Measurements from ENCODE around the gene SORCS2.

SORCS2 gene

DNA sequence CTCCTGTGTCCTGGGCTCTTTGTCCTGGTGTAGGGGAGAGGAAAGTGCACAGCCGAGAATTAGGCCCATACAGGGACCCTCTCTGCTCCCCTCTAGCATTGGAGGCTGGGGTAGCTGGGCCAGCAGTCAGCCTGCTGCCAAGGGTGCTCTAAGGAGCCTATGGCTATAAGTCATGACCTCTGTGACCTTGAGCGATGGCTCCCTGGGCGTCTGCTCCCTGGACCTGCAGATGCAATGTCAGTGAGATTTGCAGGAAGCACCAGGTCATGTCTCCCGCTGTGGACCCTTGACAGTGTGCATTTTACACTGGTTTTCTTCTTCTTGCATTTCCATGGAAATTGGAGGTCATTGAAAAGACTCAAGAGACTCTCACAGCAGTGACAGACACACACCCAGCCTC is 476.5 kb downstream of the SORCS2 start:
- no peak for DNase-seq (ENCODE audit: low spot score)

DNA sequence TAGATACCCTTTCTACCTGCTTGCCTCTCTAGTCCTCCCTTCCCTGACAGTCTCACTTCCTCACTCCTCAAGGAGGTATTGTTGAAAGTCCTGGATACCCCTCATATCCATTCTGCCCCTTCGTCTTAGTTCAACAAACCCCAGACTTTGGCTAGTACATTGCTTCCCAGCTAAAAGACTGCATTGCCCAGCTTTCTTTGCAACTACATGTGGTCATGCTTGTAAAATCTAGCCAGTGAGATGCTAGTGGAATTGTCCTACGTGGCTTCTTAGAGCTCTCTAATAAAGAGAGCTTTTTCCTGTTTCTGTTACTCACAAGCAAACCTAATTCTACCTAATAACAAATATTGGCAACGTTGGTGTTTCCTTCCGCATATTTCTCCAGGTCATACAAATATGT is 480.3 kb downstream of the SORCS2 start:
- DNase-seq (ENCODE audit: low spot score): no peak

DNA sequence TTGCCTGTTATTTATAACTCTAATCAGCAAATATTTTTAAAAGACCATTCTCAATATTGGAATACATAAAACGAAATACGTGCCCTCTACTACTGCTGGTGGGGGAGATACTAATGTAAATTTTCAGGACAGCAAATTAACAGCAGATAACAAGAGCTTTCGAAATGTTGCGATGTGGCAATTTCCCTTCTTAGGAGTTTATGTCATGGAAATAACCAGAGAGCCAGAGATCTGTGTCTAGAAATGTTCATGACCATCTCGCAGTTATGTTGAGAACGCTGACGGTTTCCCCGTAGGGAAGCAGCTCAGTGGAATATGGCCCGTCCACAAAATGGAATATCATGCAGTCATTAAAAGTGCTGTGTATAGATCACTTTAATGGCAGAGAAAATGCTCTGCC is 480.8 kb downstream of the SORCS2 start:
- DNase-seq (ENCODE audit: low spot score): no peak

DNA sequence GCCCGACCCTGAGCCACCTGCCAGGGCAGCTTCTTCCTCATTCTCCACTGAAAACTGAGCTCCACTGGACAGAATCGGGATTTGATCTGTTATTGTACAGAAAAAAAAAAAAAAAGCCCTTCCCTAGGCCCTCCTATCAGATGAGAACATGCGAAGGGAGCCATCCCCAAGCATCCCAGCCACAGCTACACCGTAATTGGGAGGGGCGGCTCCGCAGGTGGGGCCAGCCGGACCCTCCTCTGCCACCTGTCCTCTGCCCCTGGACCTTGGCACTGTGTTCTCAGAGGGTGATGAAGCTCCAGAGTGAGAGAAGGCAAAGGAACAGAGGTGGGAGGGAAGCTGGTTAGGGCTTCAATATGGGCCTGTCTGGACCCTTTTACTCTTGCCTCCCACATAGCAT is 482.4 kb downstream of the SORCS2 start:
- no peak for DNase-seq (ENCODE audit: low spot score)

- DNase-seq (ENCODE audit: low spot score): no peak
These were observed 482.8 kb downstream of the SORCS2 start for GRCh38 chr4:7675136-7675535.

- no peak for DNase-seq (ENCODE audit: low spot score)
These were observed 483.4 kb downstream of the SORCS2 start for GRCh38 chr4:7675612-7676320.

GRCh38 chr4:7676398-7676922 is 484.1 kb downstream of the SORCS2 start:
- no peak for DNase-seq (ENCODE audit: low spot score)

- no peak for DNase-seq (ENCODE audit: low spot score)
These were observed 484.7 kb downstream of the SORCS2 start for GRCh38 chr4:7677086-7677485.

DNA sequence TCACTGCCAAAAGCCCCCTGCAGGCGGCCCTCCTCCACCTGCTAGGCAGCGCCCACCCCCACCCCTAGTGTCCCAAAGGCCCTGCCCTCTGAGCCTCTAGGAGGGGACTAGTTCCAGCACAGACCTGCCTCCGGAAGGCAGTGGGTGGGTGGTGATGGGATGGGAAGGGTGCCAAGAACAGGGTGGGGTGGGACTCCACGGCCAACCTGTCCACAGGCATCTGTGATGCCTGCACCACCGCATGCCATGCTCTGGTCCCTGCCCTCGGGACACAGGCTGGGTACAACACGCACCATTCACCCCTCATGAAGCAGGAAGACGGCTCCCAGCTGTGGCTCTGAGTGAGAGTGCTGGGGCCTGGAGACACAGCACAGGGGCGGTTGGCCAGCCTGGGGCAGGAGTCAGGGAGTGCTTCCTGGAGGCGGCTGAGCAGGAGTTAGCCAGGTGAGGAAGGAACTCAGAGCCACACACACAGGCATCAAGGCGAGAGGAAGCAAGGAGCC is 485.5 kb downstream of the SORCS2 start:
- DNase-seq (ENCODE audit: low spot score): no peak

DNA sequence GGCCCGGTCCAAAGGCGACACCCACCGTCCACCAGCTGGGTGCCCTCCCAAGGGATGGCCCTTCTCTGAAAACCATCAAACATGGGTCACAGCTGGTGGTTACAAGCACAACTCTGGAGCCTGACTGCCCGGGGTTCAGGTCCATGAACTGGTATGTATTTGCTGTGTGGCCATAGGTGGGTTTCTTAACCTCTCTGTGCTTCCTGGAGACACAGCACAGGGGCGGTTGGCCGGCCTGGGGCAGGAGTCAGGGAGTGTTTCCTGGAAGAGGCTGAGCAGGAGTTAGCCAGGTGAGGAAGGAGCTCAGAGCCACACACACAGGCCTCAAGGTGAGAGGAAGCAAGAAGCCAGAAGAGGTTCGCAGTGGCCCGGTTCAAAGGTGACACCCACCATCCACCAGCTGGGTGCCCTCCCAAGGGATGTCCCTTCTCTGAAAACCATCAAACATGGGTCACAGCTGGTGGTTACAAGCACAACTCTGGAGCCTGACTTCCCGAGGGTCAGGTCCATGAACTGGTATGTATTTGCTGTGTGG is 486.0 kb downstream of the SORCS2 start:
- no peak for DNase-seq (ENCODE audit: low spot score)

- DNase-seq (ENCODE audit: low spot score): no peak
These were observed 487.2 kb downstream of the SORCS2 start for GRCh38 chr4:7679406-7680040.

DNA sequence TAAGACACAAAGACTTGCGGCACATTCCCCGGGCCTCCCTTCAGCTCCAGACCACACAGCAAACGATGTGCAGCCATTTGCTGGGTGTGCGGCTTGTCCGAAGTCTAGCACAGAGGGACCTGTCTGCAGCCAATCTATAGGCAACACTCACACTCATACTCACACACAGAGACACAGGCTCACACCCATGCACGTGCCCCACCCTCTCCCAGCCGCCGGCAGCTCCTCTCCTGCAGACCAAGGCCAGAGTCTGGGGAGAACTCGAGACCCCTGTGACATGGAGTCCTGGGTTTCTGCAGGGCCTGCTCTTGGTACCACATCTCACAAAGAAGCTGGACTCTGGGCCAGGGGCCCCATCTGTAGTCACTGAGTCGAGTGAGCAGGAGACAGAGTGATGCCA is 487.8 kb downstream of the SORCS2 start:
- DNase-seq (ENCODE audit: low spot score): no peak

- no peak for DNase-seq (ENCODE audit: low spot score)
These were observed 488.4 kb downstream of the SORCS2 start for GRCh38 chr4:7680731-7681130.

DNA sequence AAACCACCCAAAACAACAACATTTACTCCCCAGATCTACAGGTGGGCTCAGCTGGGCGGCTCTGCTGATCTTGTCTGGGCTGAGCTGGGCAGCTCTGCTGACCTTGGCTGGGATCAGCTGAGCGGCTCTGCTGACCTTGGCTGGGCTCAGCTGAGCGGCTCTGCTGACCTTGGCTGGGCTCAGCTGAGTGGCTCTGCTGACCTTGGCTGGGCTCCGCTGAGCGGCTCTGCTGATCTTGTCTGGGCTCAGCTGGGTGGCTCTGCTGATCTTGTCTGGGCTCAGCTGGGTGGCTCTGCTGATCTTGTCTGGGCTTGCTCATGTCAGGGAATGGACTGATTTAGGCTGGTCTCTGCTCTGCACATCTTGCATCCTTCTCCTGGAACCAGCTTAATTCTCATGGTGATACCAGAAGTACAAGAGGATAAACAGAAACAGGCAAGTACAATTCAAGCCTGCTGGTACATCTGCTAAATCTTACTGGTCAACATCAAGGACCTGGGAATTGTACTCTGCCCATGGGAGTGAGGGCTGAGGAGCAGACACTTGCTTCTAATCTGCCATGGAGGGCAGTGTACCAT is 490.9 kb downstream of the SORCS2 start:
- DNase-seq (ENCODE audit: low spot score): no peak

GRCh38 chr4:7684294-7684693 is 492.0 kb downstream of the SORCS2 start:
- no peak for DNase-seq (ENCODE audit: low spot score)

GRCh38 chr4:7686070-7686870 is 493.9 kb downstream of the SORCS2 start:
- no peak for DNase-seq (ENCODE audit: low spot score)

DNA sequence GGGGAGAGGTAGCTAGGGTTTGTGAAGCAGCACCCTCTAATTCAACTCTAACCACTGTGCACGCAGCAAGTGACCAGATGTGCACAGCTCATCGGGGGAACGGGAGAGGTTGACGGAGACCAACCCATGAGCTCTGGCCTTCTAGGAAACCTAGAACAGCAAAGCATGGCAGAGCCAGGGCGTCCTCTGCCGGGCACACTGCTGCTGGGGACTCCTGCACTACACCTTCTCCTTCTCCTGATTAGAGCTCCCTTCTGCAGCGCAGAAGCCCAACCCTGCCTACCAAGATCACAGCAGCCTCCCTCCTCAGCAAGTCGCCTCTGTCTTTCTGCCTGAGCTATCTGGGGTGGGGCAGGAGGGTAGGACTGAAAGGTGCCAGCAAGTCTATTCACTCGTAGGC is 494.7 kb downstream of the SORCS2 start:
- no peak for DNase-seq (ENCODE audit: low spot score)

GRCh38 chr4:7687796-7688195 is 495.5 kb downstream of the SORCS2 start:
- no peak for DNase-seq (ENCODE audit: low spot score)

DNA sequence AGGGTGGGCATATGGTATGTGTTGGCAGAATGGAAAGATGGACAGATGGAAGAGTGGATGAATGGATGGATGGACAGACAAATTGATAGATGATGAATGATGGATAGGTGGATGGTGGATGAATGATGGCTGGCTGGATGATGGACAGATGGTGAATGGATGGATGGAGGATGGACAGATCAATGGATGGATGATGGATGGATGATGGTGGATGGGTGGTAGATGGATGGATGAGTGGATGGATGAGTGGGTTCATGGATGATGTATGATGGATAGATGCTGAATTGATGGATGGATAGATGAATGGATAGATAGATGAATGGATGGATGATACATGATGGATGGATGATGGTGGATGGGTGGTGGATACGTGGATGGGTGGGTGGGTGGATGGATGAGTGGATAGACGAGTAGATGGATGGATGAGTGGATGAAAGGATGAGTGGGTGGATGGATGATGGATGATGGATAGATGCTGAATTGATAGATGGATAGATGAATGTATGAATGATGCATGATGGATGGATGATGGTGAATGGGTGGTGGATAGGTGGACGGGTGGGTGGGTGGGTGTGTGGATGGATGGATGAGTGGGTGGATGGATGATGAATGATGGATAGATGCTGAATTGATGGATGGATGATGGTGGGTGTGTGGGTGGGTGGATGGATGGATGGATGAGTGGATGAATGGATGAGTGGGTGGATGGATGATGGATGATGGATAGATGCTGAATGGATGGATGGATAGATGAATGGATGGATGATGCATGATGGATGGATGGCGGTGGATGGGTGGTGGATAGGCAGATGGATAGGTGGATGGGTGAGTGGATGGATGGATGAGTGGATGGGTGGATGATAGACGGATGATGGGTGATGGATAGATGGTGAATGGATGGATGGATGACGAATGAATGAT is 497.7 kb downstream of the SORCS2 start:
- DNase-seq (ENCODE audit: low spot score): no peak

GRCh38 chr4:7691061-7691460 is 498.7 kb downstream of the SORCS2 start:
- no peak for DNase-seq (ENCODE audit: low spot score)

DNA sequence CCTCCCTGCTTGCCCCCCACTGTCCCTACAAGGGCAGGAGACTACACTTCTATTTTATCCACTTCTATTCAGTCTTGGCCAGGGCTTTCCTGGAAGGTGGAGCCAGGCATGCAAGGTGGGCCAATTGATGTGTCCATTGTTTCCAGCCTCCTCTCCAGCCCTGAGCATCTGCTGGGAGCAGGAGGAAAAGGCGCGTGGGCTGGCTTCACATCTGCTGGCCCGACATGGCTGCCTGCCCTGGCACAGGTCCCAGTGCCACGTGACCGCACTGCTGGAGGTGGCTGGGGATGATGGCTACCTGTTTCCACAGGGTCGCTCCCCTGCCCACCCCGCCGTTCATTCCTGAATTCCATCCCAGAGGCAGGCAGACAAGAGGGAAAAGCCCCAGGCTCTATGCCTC is 499.6 kb downstream of the SORCS2 start:
- no peak for DNase-seq (ENCODE audit: low spot score)

Data from AG08396 (cell line).